Activated CD8-positive, alpha-beta T cell treated with anti-CD3 and anti-CD28 coated beads, Interleukin-2, amount 10 ng/mL, durations not matched to agents 7 days and 5 days (primary cell): ENCODE measurements around the gene EDC4. TPM values are rescaled to one million over a fixed set of nuclear protein-coding genes. Genes with fewer than 3 reads are reported as not detected.
"Not testable (repeated sequence)": the region's sequence is repeated elsewhere in the genome, so short reads cannot be mapped to it uniquely, and the experiment has no call there.

Experiments
- ATAC-seq: fragments of 150-1000 bp; cut with Tn5 transposase; one replicate; pipeline ENCODE4 v1.10.0; 2021; ENCODE audit warnings: moderate library complexity
- CTCF ChIA-PET: fragments of 350-600 bp; sonication (Branson Sonifier 250); formaldehyde crosslinking; loops from one replicate; lab custom pipeline; 2021; ENCODE audit warnings: antibody characterized with exemption; lab: Charles Lee
- POLR2A ChIA-PET: fragments of 350-600 bp; sonication (Branson Sonifier 250); formaldehyde crosslinking; loops from one replicate; lab custom pipeline; 2021; ENCODE audit warnings: antibody characterized with exemption; lab: Charles Lee
- DNase-seq: peaks from one replicate; pipeline ENCODE4 v3.0.0-alpha.2; 2020
- H3K27ac Mint-ChIP-seq: one replicate; pipeline ENCODE4 v1.8.0; 2021; ENCODE audit warnings: mild to moderate bottlenecking, mixed read lengths
- H3K27me3 Mint-ChIP-seq: one replicate; pipeline ENCODE4 v1.8.0; 2021; ENCODE audit warnings: low read depth, mixed read lengths
- H3K36me3 Mint-ChIP-seq: one replicate; pipeline ENCODE4 v1.8.0; 2021; ENCODE audit warnings: low read depth, mixed read lengths
- H3K4me1 Mint-ChIP-seq: one replicate; pipeline ENCODE4 v1.8.0; 2021; ENCODE audit warnings: low read depth, mixed read lengths
- H3K4me3 Mint-ChIP-seq: one replicate; pipeline ENCODE4 v1.8.0; 2021; ENCODE audit warnings: mild to moderate bottlenecking, mixed read lengths
- H3K9me3 Mint-ChIP-seq: one replicate; pipeline ENCODE4 v1.8.0; 2022; ENCODE audit warnings: mixed read lengths; ENCODE audit not compliant: insufficient read depth
- total RNA-seq, 2 experiments: library from RNA; stranded (reverse); gene quantifications; one replicate each; pipeline ENCODE4 v1.2.3, GENCODE V29; 2021

The EDC4 gene
- total RNA-seq, 2 experiments from 2014 or later: 111 to 113 TPM

DNA sequence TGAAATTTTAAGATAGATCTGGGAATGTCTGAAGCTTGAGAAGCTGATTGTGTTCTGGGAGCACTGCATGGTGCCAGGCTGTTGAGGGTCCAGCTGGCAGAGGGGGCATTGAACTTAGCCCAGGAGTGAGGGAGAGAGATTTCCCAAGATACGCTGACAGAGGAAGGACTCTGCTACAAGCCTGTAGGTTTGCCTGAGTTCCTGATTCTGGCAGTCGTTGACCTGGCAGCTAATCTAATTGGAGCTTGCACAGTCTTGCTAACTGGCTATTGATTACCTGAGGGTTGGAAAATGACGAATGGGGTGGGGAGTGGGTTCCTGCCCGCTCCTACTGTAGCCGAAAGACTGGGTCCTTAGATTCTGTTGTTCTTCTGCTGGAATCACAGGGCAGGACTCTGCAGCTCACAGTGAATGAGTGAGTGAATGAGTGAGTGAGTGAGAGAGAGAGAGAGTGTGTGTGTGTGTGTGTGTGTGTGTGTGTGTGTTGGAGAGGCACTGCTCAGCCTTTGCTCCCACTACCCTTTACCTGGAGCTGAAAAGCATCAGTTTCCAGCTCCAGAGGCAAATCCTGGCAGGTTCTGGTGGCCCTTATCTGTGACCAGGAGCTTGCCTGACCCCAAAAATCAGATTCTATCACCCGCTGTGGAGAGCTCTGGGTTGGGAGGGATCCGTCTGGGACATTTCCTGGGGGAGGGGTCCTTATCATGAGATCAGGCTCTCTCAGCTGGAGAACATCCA, 42.1 kb downstream of the EDC4 start:
- DNase-seq (no peak), ATAC-seq (no peak)
- Mint-ChIP-seq H3K4me3 (no peak overlapping the region), H3K4me1 (peaks cover 27% of the 10 kb centered on the region), H3K27me3 (no peaks in the 10 kb centered on the region), H3K9me3 (no peaks in the 10 kb centered on the region), H3K27ac (no peak overlapping the region), H3K36me3 (peaks cover 9% of the 10 kb centered on the region)
- CTCF ChIA-PET: interaction anchor here (1.2 to 1.8 kb wide), 2 partner anchors 13 to 98 kb away, joined by 4 to 5 read pairs; no protein-coding TSS in a partner anchor
- POLR2A ChIA-PET: interaction anchor here (0.6 kb wide), 1 partner anchor 54 kb away, joined by 3 read pairs; no protein-coding TSS in a partner anchor

DNA sequence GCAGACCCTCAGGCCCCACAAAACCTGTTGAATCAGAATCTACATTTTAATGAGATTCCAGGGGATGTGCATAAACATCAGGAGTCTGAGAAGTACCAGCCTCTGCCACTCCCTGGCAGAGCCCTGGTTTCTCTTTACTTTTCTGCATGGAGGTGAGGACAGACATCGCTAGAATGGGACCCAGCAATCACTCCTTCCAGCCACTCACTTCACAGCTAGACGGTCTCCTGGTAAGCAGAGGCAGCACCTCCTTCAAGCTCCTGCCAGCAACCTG, 42.6 kb downstream of the EDC4 start:
- Mint-ChIP-seq H3K27ac (peak overlapping the region; percentile 8), H3K4me1 (peaks cover 22% of the 10 kb centered on the region)
- ChIA-PET CTCF (interaction anchor here (1.2 kb wide), 1 partner anchor 13 kb away, joined by 5 read pairs; no protein-coding TSS in a partner anchor), POLR2A (interaction anchor here (0.6 kb wide), 1 partner anchor 54 kb away, joined by 3 read pairs; no protein-coding TSS in a partner anchor)
- ATAC-seq, DNase-seq, H3K4me3 Mint-ChIP-seq, H3K27me3 Mint-ChIP-seq, H3K9me3 Mint-ChIP-seq, H3K36me3 Mint-ChIP-seq: not testable (repeated sequence)

DNA sequence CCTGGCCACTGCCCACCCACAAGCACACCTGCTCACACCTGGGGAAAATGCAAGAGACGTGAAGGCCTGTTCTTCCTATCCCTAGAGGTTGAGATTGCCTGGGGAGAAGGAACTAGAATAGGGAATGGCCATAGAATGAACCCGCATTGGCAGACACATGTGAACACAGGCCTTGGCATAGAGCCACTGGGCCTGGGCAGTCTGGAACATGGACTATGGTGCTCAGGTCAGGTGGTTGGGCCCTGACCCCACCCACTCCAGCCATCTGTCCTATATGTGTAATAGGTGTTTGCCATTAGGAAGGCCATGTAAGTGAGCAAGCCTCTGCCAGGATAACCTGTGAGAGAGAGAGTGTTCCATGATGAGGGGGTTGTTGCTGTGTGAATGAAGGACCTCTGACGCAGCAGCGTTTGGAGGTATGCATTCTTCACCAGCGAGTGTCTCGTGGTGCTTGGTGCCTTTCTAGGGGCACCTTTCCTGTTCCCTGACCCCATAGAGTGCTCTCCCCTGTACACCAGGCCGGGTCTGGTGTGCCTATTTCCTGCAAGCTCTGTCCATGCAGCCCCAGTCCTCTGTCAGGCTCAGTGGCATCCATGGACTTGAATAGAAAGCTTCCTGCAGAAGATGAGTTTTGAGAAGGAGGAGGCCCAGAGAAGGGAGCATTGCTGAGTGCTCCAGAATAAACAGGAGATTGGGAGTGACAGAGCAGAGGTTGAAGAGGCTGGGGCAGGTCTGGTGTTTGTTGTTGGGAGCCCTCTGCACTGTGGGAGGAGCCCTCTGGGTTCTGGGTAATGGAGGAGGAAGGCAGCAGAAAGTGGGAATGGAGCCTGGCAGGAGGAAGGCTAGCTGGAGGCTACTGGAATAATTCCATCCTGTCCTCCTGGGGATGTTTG, 43.2 kb downstream of the EDC4 start:
- H3K27ac Mint-ChIP-seq: peak overlapping the region; percentile 12
- peaks cover 16% of the 10 kb centered on the region for H3K4me1 Mint-ChIP-seq
- H3K36me3 Mint-ChIP-seq: peaks cover 5% of the 10 kb centered on the region
- ChIA-PET CTCF (interaction anchor here (1.2 kb wide), 1 partner anchor 12 kb away, joined by 5 read pairs; no protein-coding TSS in a partner anchor), POLR2A (interaction anchor here (0.6 to 1.0 kb wide), 2 partner anchors 18 to 55 kb away, joined by 3 read pairs; no protein-coding TSS in a partner anchor)
- H3K4me3 Mint-ChIP-seq: no peak overlapping the region
- ATAC-seq (no peak), DNase-seq (no peak)
- no peaks in the 10 kb centered on the region for H3K27me3 Mint-ChIP-seq
- no peaks in the 10 kb centered on the region for H3K9me3 Mint-ChIP-seq

DNA sequence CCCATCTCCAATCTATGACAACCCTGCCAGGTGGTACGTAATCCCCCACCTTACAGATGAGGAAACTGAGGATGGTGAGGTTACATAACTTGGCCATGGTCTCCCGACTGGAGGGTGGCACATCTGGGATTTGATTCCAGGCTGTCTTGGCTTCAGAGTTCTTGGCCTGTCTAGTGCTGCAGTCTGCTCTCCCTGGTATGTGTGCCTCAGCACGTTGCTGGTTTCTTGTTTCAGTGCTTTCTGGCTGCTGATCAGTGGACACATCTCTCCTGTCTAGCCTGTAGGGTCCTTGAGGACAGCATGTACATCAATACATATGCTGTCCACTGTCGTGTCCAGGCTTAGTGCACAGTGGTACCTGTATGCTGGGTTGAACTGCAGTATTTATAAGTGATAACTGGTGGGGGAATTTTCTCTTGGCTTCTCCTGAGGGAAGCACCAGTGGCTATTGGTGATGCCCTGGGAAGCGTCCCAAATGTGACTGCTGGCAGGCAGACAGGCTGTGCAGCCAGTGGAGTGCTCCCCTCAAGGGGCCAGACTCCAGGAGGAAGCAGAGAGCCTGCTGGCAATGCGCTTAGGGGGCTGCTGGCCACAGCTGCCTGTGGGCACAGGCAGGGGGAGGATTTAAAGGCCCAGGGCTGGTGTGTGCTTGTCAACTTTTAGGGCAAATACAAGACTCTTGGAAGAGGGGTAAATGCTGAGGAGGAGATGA, 44.4 kb downstream of the EDC4 start:
- CTCF ChIA-PET: interaction anchor here (0.7 to 1.0 kb wide), 3 partner anchors 24 to 124 kb away, joined by 3 to 4 read pairs (median 3); no protein-coding TSS in a partner anchor
- ATAC-seq (no peak), DNase-seq (no peak)
- H3K4me3 Mint-ChIP-seq: no peak overlapping the region
- peaks cover 5% of the 10 kb centered on the region for H3K36me3 Mint-ChIP-seq
- no peaks in the 10 kb centered on the region for H3K27me3 Mint-ChIP-seq
- no peaks in the 10 kb centered on the region for H3K9me3 Mint-ChIP-seq
- peak overlapping the region; percentile 53 for H3K27ac Mint-ChIP-seq
- peaks cover 23% of the 10 kb centered on the region for H3K4me1 Mint-ChIP-seq
- POLR2A ChIA-PET: interaction anchor here (1.2 to 1.3 kb wide), 2 partner anchors 19 to 25 kb away, joined by 3 to 5 read pairs; partner anchors contain the start of genes PSKH1 and PSMB10

DNA sequence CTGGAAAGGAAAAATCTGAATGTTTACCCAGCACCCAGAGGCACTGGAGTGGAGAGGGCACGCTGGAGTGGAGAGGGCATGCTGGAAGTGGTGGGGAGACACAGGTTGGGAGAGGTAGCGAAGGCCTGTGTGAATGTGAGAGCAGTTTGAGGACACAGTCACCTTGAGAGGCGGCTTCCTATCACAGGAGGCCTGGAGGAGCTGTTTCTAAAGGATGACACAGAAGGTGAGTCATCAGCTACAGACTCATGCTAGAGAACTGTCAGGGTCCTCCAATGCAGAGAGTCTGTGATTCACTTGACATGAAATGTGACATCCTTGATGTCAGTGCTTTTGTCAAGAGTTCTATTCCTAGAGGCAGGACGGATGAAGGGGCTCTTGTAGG, 45.0 kb downstream of the EDC4 start:
- DNase-seq (peak; percentile 40), ATAC-seq (peak; percentile 71)
- H3K9me3 Mint-ChIP-seq: no peaks in the 10 kb centered on the region
- ChIA-PET POLR2A (interaction anchor here (1.2 to 1.3 kb wide), 2 partner anchors 19 to 25 kb away, joined by 3 to 5 read pairs; partner anchors contain the start of genes PSKH1 and PSMB10), CTCF (interaction anchor here (0.7 to 3.3 kb wide), 6 partner anchors 11 to 123 kb away, joined by 3 to 21 read pairs (median 4); no protein-coding TSS in a partner anchor)
- H3K4me3 Mint-ChIP-seq: no peak overlapping the region
- peaks cover 24% of the 10 kb centered on the region for H3K4me1 Mint-ChIP-seq
- H3K36me3 Mint-ChIP-seq: peaks cover 5% of the 10 kb centered on the region
- H3K27ac Mint-ChIP-seq: peak overlapping the region; percentile 53
- no peaks in the 10 kb centered on the region for H3K27me3 Mint-ChIP-seq

DNA sequence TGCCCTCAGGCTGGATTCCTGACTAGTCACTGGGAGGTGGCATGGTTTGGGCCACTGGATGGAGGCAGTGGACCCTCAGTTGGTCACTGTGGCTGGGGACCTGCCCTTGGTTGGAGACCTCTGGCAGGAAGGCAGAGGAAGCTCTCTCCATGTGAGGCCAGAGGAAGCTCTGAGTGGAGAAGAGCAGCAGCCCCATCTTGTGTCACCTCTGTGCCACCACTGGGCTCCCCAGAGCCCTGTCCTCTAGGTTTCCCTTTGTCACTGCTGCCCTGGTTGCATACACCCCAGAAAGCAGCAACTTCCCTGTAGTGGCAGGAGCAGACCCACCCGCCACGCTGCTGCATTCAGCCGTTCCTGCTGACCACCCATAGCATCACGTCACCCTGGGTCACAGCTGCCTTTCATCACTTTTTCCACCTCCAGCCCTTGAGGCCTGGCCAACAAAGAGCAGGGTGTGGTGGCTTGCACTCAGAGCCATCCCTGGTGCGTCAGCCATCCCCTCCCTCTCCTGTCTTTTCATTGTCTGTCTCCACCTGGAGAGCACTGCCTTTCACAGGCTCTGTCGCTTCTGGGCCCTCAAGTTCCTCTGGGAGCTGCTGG, 46.9 kb downstream of the EDC4 start:
- ChIA-PET POLR2A (interaction anchor here (0.6 to 1.4 kb wide), 4 partner anchors 12 to 35 kb away, joined by 3 to 4 read pairs (median 3); partner anchors contain the start of genes CTRL and PSKH1), CTCF (interaction anchor here (1.0 to 3.3 kb wide), 7 partner anchors 9 to 121 kb away, joined by 3 to 21 read pairs (median 5); no protein-coding TSS in a partner anchor)
- Mint-ChIP-seq H3K36me3 (peaks cover 4% of the 10 kb centered on the region), H3K27ac (no peak overlapping the region), H3K4me1 (peaks cover 24% of the 10 kb centered on the region), H3K27me3 (no peaks in the 10 kb centered on the region), H3K4me3 (no peak overlapping the region), H3K9me3 (no peaks in the 10 kb centered on the region)
- ATAC-seq (peak; percentile 45), DNase-seq (peak; percentile 37)

DNA sequence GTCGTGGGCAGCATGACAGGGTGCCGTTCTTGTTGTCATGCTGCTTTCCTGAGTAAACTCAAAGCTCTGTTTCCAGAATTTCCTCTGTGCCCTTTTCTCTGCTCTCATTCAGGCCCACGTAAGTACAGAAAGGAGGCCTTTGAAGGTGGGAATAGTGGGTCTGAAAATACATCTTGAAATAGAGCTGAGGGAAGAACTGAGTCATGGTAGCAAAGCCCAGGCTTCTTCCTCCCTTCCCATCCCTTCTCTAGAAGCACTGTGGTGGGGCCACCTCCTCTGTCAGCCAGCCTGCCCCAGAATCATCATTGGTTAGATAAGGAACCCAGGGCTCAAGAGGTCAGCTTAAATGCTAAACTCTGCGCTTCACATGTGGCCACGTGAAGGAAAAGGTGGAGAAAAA, 49.4 kb downstream of the EDC4 start:
- DNase-seq: no peak
- ChIA-PET POLR2A (interaction anchor here (1.2 to 4.6 kb wide), 2 partner anchors 9 to 14 kb away, joined by 3 to 19 read pairs; partner anchors contain the start of genes CTRL and PSMB10), CTCF (interaction anchor here (1.0 to 2.6 kb wide), 5 partner anchors 12 to 401 kb away, joined by 3 to 13 read pairs (median 4); no protein-coding TSS in a partner anchor)
- Mint-ChIP-seq H3K4me3 (no peak overlapping the region), H3K36me3 (no peaks in the 10 kb centered on the region), H3K4me1 (peaks cover 19% of the 10 kb centered on the region), H3K27ac (peak overlapping the region; percentile 44), H3K27me3 (no peaks in the 10 kb centered on the region), H3K9me3 (no peaks in the 10 kb centered on the region)
- ATAC-seq: no peak

DNA sequence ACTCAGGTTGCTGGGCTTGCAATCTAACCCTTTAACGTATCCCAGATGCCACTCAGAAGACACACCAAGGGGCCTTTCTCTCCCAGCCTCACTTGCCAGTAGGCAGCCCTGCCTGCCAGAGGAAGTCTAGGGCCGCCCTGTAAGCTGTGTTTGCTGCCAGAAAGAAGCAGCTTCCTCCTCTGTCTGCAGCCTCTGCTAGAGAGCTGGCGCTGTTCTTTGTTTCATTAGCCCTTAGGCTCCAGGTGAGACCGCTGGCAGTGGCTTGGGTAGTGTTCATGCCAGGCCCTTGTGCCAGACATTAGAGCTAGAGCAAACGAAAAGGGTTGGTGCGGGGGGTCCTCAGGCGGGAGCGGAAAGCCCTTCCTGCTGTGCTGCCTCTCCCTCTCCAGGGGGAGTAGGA, 49.9 kb downstream of the EDC4 start:
- Mint-ChIP-seq H3K27me3 (no peaks in the 10 kb centered on the region), H3K4me3 (no peak overlapping the region), H3K4me1 (peaks cover 14% of the 10 kb centered on the region), H3K9me3 (no peaks in the 10 kb centered on the region), H3K36me3 (no peaks in the 10 kb centered on the region), H3K27ac (no peak overlapping the region)
- ATAC-seq (no peak), DNase-seq (no peak)
- ChIA-PET POLR2A (interaction anchor here (0.6 to 4.6 kb wide), 3 partner anchors 8 to 104 kb away, joined by 3 to 19 read pairs (median 3); partner anchors contain the start of genes CTRL and PSMB10), CTCF (interaction anchor here (1.0 to 2.6 kb wide), 4 partner anchors 19 to 401 kb away, joined by 3 to 13 read pairs (median 4); no protein-coding TSS in a partner anchor)

DNA sequence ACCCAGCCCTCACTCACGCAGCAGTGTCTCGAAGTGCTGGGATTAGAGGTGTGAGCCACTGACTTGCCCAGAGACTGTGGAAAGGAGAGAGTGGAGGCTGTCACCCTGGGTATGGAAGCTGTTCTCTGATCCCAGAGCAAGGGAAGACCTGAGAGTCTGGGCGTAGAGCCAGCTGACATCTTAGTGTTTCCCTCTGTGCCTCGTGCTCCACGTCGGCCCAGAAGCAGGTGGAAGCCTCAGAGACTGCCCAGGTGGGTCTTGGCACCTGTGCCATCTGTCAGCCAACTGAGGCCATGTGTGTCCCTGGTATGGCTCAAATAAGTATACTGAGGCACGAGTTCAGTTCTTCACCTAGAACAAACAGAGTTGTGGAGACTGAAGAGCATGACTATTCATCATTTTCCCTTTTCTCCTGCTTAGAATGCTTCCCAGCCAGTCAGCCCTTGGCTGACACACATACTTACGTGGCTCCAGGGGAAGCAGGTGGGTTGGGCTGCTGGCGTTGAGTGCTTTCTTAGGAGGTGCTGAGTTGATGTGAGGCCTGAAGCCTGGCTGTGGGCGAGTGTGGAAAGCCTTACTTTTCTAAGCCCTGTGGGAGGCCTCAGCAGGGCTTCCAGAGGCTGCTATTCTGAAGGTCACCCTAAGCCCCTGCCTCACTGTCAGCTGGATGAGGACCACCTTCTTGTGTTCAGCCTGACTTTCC, 50.7 kb downstream of the EDC4 start:
- POLR2A ChIA-PET: interaction anchor here (0.6 to 4.6 kb wide), 2 partner anchors 13 to 105 kb away, joined by 3 to 19 read pairs; partner anchors contain the start of gene PSMB10
- no peak for DNase-seq
- Mint-ChIP-seq H3K9me3 (no peaks in the 10 kb centered on the region), H3K4me3 (no peak overlapping the region), H3K27me3 (no peaks in the 10 kb centered on the region), H3K36me3 (peaks cover 2% of the 10 kb centered on the region), H3K4me1 (peaks cover 8% of the 10 kb centered on the region), H3K27ac (no peak overlapping the region)
- CTCF ChIA-PET: interaction anchor here (1.2 to 2.6 kb wide), 2 partner anchors 108 to 402 kb away, joined by 5 to 13 read pairs; no protein-coding TSS in a partner anchor
- no peak for ATAC-seq
